HUES48 (cell line): Measurements from ENCODE around the gene AQP12B.

Experiments used
- H3K27ac ChIP-seq: one replicate; pipeline ENCODE4 v1.7.0; 2013; ENCODE audit warnings: low read depth, low read length, inconsistent platforms
- H3K27me3 ChIP-seq: 2 replicates; pipeline ENCODE4 v1.6.1; 2013; ENCODE audit warnings: mild to moderate bottlenecking, low read length; ENCODE audit not compliant: control insufficient read depth, insufficient read depth
- H3K36me3 ChIP-seq: 2 replicates; pipeline ENCODE4 v1.6.1; 2013; ENCODE audit warnings: low read length; ENCODE audit not compliant: control insufficient read depth, insufficient read depth
- H3K4me1 ChIP-seq: 2 replicates; pipeline ENCODE4 v1.6.1; 2013; ENCODE audit warnings: mild to moderate bottlenecking, low read length; ENCODE audit not compliant: control insufficient read depth, insufficient read depth
- H3K4me3 ChIP-seq: 2 replicates; pipeline ENCODE4 v1.5.1; 2013; ENCODE audit warnings: mild to moderate bottlenecking, low read depth, low read length
- H3K9ac ChIP-seq: 2 replicates; pipeline ENCODE4 v1.6.1; 2013; ENCODE audit warnings: mild to moderate bottlenecking, low read depth, low read length, moderate library complexity
- H3K9me3 ChIP-seq: 2 replicates; pipeline ENCODE4 v1.6.1; 2013; ENCODE audit warnings: low read length; ENCODE audit not compliant: control insufficient read depth, insufficient read depth

AQP12B gene

DNA sequence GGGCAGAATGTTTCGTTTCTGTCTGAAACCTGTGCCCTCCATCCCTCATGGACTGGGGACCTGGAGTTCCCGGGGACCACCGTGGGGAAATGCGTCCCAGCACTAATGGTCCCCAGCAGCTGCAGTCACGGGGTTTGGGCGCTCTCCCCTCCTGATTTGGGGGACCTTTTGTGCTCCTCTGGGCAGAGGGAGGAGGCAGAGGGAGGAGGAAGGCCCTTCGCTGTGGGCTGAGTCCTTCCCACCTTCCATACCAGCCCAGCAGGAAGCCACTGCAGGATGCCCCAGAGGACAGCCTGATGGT lies 54.2 kb downstream of the AQP12B start:
- H3K27ac ChIP-seq: no peak overlapping the region
- peaks cover 13% of the 10 kb centered on the region; the same call in 1 of the 2 replicates for H3K9me3 ChIP-seq
- no peaks in the 10 kb centered on the region for H3K36me3 ChIP-seq
- H3K9ac ChIP-seq: no peak overlapping the region
- H3K4me1 ChIP-seq: no peaks in the 10 kb centered on the region
- H3K4me3 ChIP-seq: no peak overlapping the region
- no peaks in the 10 kb centered on the region for H3K27me3 ChIP-seq

DNA sequence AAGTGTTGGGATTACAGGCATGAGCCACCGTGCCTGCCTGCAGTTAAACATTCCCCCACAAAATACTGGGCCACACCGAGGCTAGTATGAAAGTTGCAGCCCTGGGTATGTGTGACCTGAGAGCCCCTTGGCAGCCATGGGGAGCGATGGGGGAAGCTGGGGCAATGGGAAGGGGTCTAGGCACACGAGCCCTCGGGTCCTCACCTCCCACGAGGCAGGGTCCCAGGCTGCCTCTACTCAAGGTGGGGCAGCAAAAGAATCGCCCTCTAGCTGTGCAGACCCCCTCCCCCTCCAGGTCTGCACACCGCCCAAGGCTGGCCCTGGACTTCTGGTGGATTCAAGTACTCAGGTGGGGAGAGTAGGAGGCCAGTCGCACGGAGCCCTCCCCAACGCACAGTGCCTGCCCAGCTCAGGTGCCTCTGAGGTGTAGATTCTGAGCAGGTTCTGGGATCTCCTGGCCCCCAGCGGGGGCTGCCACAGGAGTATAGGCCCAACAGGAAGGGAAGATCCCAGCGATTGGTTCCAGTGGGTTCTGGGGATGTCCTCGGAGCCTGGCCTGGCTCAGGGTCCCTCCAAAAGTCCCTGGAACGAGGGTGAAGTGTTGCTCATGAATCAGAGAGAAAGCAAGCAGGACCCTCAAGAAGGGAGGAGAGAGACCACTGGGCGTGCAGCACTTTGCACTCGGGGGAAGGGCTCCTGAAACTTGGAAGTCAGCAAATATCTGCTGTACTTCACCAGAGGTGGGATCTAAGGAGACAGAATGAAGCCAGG lies 54.8 kb downstream of the AQP12B start:
- no peaks in the 10 kb centered on the region for H3K4me1 ChIP-seq
- no peak overlapping the region for H3K9ac ChIP-seq
- peaks cover 13% of the 10 kb centered on the region; the same call in 1 of the 2 replicates for H3K9me3 ChIP-seq
- H3K27me3 ChIP-seq: no peaks in the 10 kb centered on the region
- H3K36me3 ChIP-seq: no peaks in the 10 kb centered on the region
- no peak overlapping the region for H3K4me3 ChIP-seq
- H3K27ac ChIP-seq: no peak overlapping the region

DNA sequence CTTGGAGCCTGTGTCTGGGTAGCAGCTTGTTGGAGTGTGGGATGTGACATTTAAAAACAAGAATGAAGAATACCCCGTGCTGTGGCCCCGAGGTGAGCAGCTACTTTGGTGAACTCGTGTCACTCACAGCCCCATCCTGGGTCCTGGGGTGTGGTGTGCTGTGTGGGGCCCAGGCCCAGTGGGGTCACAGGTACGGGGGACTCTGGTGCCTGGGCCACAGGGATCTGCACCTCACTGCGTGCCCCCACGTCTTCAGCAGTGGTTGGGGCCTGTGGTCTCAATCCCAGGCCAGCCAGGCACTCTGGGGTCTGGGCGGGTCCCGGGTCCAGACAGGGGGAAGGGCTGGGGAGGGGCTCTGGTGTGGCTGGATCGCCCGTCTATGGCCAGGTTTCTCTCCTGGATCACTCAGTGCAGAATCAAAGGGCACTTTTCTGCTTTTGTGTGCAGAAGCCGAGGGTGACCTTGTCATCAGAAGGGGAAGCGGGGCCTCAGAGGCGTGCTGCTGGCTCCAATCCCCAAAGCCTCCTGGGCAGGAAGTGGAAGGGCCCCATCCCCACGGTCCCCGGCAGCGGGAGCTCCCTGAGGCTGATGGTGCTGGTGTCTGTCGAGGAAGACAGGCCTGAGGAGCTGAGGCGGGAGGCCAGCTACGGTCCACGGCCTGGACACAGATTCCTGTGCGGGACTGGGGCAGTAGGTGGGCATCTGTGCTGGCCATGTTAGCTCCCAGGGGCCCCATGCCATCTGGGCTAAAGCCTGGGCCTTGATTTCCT lies 56.0 kb downstream of the AQP12B start:
- Histone ChIP-seq H3K4me1 (no peaks in the 10 kb centered on the region), H3K4me3 (no peak overlapping the region), H3K36me3 (no peaks in the 10 kb centered on the region), H3K27me3 (no peaks in the 10 kb centered on the region), H3K9me3 (0 out of 2 replicates have a peak, but pooled peaks cover 2% of the 10 kb centered on the region), H3K27ac (no peak overlapping the region), H3K9ac (no peak overlapping the region)
